Subcutaneous adipose tissue (tissue), 4 donors: ENCODE results near the gene KANTR. TPM values are rescaled to one million over a fixed set of nuclear protein-coding genes. Genes with fewer than 3 reads are reported as not detected.

Source experiments
- total RNA-seq, 4 donors: library from RNA; depleted of rRNA; stranded (reverse); fragments of >200 nt; gene quantifications; one replicate each; pipeline ENCODE4 v1.1.0, GENCODE V29; 2016
- TF ChIP-seq, protein P1 (sequence below): fragments of 450-650 bp; IDR thresholded peaks from one replicate; pipeline ENCODE4 v1.5.1; 2016; ENCODE audit warnings: low read depth, mild to moderate bottlenecking, control low read depth, antibody characterized with exemption, moderate library complexity

KANTR gene
- total RNA-seq, 4 donors from 2014 or later = 14.6 to 41.3 (median 19.0) TPM

DNA sequence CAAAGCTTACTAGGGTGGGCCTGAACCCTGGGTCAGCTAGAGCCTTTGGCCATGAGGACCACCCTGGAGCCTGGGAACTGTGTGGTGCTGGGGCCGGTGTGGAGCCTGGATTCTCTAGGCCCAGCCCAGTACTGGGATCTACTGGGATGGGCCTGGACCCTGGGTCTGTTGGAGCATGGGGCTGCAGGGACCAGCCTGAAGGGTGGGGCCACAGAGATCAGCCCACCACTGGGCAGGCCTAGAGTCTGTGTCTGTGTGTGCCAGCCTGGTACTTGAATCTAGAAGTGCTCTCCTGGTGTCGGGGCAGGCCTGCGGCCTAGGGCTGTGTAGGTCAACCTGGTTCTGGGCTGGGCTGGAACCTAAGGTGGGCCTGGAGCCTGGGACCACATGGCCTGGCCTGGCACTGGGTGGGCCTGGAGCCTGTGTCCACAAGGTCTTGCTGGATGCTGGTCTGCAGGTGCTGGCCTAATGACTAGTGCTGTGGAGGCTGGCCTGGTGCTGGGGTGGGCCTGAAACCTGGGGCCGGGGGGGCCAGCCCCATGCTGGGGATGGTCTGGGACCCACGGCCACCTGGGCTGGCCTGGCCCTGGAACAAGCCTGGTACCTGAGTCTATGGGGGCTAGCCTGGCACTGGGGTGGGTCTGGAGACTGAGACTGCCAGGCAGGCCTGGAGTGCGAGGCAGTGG lies 21.1 kb downstream of the KANTR start:
- TF ChIP-seq, protein P1, sequence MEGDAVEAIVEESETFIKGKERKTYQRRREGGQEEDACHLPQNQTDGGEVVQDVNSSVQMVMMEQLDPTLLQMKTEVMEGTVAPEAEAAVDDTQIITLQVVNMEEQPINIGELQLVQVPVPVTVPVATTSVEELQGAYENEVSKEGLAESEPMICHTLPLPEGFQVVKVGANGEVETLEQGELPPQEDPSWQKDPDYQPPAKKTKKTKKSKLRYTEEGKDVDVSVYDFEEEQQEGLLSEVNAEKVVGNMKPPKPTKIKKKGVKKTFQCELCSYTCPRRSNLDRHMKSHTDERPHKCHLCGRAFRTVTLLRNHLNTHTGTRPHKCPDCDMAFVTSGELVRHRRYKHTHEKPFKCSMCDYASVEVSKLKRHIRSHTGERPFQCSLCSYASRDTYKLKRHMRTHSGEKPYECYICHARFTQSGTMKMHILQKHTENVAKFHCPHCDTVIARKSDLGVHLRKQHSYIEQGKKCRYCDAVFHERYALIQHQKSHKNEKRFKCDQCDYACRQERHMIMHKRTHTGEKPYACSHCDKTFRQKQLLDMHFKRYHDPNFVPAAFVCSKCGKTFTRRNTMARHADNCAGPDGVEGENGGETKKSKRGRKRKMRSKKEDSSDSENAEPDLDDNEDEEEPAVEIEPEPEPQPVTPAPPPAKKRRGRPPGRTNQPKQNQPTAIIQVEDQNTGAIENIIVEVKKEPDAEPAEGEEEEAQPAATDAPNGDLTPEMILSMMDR = no peak

DNA sequence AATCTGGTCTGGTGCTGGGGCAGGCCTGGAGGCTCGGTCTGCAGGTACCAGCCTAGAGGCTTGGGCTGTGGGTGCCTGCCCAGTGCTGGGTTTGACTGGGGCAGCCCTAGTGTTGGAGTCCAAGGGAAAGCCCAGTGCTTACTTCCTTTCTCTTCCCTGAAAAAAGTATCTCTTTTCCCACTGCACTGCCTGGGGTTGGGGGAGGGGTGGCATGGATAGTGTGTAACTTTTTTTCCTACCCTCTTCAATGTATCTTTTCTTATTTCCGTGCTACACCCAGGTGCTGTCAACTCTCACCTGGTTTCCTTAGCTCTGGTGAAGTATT lies 21.6 kb downstream of the KANTR start:
- TF ChIP-seq, protein P1 = no peak

DNA sequence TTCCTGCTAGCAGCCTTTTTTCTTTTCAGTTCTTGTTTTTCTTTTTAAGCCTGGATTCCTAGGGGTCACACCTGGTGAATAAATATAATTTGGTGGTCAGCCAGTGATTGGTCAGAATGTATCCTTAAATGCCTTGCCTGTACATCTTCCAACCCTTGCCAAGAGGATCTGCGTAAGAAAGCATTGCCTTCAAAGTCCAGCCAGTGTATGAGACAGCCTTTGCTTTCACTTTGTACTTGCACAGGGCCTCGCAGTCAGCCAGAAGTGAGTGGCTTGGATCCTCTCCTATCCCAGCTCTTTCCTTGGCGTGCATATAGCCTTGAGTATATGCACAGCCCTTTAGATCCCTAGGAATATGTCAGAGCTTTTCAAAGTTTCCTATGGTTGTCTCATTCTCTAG lies 22.2 kb downstream of the KANTR start:
- TF ChIP-seq, protein P1 = no peak

DNA sequence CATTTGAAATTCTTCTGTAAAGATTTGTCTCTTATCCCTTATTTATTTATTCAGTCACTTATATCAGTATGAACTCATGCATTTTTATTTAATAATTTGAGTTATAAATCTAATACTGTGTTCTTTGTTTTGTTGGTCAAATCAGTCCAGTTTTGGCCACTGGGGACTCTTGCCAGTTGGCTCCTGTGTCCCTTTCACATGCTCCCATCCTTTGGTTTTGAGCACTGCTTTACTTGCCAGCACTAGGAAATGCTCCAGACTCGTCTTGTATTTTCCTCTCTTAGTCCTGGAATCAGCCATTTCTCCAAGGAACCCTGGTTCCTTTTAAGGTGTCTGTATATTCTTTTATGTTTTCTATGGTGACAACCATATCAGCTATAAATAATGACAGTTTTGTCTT lies 28.1 kb downstream of the KANTR start:
- TF ChIP-seq, protein P1 = no peak

DNA sequence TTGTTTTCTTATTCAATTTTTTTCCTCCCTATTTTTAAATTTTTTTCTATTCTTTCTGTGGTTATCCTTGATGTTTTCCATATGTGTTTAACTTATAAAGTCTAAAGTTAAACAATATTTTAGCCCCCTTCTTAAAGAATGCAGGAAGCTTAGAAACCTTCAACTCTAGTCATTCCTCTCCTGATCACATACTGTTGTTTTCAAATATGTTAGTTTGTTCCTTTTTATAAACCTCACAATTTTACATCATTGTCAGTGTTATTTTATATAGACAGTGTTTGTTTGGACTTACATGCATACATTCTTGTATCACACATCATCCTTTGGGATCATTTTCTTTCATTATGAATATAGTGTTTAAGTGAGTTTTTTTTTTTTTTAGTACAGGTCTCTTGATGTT lies 31.6 kb downstream of the KANTR start:
- TF ChIP-seq, protein P1 = no peak

DNA sequence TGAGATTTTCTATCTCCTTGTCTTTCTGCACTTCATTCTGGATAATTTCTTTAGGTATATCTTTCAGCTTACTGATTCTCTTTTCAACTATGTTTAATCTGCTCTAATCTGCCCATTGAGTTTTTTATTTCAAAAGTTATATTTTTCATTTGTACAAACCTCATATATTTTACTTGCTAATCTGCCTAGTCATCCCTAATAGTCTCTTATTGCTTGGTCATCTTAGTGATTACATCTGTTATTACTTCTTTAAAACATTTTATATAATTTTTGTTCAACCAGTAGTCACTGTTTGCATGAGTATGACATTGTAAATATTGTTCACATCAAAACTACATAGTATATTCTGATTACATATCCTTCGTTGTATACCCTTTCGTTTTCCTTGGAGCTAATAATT lies 32.4 kb downstream of the KANTR start:
- TF ChIP-seq, protein P1 = no peak

DNA sequence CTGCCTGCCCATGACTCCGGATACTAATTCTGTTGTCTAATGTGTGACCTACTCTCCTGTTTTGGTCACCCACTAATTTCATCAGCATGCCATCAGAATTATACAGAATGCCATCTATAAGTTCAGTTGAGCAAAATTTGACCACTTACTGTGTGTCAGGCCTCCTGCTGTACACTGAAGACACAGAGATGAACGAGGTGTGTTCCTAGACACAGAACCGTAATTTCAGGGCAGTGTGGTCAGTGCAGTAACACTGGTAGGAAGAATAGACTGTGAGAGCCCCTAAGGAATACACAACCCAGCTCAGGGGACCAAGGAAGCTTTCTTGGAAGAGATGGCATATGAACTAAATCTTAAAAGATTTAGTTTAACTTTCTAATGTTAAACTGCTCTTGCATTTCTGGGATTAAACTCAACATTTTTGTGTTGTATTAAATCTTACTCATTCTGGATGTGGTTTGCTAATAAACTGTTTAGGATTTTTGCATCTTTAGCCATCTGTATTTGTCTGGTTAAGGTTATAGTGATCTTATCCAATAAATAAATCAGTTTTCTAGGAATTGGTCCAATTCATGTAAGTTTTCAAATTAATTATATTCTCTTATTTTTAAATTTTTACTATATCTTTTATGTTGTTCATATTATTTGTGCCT lies 34.3 kb downstream of the KANTR start:
- TF ChIP-seq, protein P1 = no peak
